ENCODE measurements around the gene OSBP2. TPM values are rescaled to one million over a fixed set of nuclear protein-coding genes. Genes with fewer than 3 reads are reported as not detected.

OSBP2 gene
- total RNA-seq, 1 donor = 11.1 TPM

DNA sequence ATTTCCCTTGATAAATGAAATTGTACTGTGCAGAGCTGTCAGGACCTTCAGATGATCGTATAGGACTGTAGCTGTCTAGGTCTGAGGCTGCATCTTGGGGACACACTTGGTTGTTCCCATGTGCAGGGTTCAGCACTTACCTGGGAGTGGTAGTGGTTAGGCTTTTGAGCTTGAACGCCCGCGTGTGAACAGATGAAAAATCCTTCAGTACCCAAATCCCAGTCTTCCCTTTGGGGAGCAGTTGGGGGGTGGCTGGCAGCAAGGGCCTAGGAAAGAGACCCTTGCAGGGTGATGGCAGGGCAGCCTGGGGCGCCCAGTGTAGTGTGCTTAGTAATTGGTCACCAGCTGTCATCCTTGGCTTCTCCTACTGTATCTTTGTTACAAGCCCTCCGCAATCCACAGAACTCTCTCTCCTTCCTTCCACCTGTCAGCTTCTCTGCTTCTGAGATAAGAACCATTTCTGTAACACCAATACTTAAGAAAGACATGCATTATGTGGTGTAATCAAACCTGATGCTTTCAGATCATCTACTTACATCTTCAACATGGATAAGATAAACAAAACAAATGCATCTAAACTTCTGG is 209.3 kb downstream of the OSBP2 start:
- no peak overlapping the region for H3K4me3 ChIP-seq (ENCODE audit: low read depth, low read length)
- no peak for DNase-seq (ENCODE audit: low read depth)
- TF ChIP-seq, protein P1, sequence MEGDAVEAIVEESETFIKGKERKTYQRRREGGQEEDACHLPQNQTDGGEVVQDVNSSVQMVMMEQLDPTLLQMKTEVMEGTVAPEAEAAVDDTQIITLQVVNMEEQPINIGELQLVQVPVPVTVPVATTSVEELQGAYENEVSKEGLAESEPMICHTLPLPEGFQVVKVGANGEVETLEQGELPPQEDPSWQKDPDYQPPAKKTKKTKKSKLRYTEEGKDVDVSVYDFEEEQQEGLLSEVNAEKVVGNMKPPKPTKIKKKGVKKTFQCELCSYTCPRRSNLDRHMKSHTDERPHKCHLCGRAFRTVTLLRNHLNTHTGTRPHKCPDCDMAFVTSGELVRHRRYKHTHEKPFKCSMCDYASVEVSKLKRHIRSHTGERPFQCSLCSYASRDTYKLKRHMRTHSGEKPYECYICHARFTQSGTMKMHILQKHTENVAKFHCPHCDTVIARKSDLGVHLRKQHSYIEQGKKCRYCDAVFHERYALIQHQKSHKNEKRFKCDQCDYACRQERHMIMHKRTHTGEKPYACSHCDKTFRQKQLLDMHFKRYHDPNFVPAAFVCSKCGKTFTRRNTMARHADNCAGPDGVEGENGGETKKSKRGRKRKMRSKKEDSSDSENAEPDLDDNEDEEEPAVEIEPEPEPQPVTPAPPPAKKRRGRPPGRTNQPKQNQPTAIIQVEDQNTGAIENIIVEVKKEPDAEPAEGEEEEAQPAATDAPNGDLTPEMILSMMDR (IDR thresholded peaks at IDR 0.05; ENCODE audit: insufficient read depth, low read length) = no peak

DNA sequence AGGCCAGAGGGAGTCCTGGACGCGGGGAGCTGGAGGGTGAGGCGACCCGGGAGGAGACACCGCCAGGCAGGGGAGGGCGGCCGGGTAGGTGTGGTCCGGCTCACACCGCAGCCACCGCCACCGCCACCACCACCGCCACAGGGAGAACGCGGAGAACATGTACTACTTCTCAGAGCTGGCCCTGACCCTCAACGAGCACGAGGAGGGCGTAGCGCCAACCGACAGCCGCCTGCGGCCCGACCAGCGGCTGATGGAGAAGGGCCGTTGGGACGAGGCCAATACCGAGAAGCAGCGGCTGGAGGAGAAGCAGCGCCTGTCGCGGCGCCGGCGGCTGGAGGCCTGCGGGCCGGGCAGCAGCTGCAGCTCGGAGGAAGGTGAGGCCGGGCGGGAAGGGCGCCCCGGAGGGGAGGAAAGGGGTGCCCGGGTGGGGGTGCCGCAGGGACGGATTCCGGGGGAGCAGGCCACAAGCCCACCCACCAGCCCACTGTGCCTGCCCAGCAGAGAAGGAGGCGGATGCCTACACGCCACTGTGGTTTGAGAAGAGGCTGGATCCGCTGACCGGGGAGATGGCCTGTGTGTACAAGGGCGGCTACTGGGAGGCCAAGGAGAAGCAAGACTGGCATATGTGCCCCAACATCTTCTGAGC is 211.1 kb downstream of the OSBP2 start:
- no peak for DNase-seq (ENCODE audit: low read depth)
- TF ChIP-seq, protein P1 (IDR thresholded peaks at IDR 0.05; ENCODE audit: insufficient read depth, low read length) = no peak
- H3K4me3 ChIP-seq (ENCODE audit: low read depth, low read length) = no peak overlapping the region

DNA sequence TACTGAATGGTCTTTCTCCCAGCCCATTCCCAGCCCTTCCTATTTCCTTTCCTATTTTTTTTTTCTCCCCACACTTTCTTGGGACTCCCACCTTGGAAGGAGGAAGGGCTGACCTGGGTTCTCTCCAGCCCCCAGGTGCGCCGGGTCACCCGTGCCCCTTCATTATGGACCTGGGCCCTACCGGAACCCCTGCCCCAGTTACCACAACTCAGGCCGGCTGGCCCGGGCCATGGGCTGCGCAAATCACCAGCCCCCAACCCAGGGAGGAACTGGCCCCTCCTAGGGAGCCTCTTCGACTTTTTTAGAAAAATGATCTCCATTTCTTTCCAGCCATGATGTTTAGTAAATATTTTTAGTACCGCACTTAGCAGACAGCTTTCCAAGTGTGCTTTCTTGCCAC is 211.7 kb downstream of the OSBP2 start:
- TF ChIP-seq, protein P1 (IDR thresholded peaks at IDR 0.05; ENCODE audit: insufficient read depth, low read length) = no peak
- H3K4me3 ChIP-seq (ENCODE audit: low read depth, low read length) = no peak overlapping the region
- DNase-seq (ENCODE audit: low read depth) = no peak

DNA sequence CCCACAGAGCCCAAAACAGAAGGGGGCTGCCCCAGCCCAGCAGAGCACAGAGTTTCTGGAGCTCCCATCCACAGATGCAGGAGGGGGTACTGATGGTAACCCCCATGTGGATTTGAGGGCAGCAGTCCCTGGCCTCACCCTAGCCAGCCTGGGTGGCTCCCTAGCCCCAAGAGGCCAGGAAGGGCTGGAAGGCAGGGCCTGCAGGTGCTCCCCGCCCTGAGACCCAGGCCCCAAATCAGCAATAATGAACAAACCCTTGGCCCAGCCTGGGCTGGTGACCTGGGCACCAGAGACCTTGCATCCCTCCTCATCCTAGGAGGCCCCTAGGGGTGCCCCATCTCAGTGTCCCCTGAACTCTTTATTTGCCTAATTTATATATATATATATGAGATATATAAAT is 212.3 kb downstream of the OSBP2 start:
- TF ChIP-seq, protein P1 (IDR thresholded peaks at IDR 0.05; ENCODE audit: insufficient read depth, low read length) = no peak
- no peak overlapping the region for H3K4me3 ChIP-seq (ENCODE audit: low read depth, low read length)
- DNase-seq (ENCODE audit: low read depth) = no peak

DNA sequence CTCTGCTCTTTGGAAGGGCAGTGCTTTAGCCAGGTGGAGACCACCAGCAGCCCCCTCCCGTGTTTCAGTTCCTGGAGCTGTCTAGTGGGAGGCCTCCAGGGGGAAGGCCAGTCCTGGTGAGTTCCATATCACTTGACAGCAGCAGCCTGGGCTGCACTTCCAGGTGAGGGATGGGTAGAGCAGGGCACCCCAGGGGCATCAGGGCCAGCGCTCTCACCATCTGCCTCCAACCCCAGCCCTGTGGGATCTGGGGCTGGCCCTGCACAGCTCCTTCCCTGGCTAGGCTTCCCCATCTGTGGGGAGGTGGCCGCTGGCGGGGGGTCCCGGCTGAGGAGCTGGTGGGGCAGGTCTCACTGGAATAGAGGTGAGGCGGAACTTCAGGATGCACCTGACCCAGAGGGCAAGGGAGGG is 213.4 kb downstream of the OSBP2 start:
- no peak overlapping the region for H3K4me3 ChIP-seq (ENCODE audit: low read depth, low read length)
- TF ChIP-seq, protein P1 (IDR thresholded peaks at IDR 0.05; ENCODE audit: insufficient read depth, low read length) = no peak
- DNase-seq (ENCODE audit: low read depth) = no peak

DNA sequence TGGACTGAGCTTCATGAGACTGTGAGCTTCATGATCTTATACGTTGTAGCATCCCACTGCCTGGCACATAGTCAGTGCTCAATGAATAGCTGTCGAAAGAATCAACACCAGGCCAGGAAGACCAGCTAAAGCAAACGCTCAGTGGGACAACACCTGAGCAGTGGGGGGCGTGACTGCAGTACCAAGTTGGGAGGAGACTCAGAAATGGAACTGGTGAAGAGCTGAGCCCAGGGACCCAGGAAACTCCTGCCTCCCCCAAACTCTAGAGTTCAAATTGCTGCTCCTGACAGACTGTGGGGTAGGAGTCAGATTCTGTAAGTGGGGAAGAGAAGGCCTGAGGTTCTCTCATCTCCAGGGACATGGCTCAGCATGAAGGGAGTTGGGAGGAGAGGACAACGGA is 214.6 kb downstream of the OSBP2 start:
- TF ChIP-seq, protein P1 (IDR thresholded peaks at IDR 0.05; ENCODE audit: insufficient read depth, low read length) = no peak
- DNase-seq (ENCODE audit: low read depth) = no peak
- H3K4me3 ChIP-seq (ENCODE audit: low read depth, low read length) = no peak overlapping the region
